H9 (cell line): Measurements from ENCODE around the gene RNF214. TPM values are rescaled to one million over a fixed set of nuclear protein-coding genes. Genes with fewer than 3 reads are reported as not detected.

Experiments used
- DNase-seq: peaks from one replicate; pipeline ENCODE4 v3.0.0-alpha.2; 2017
- H2AFZ ChIP-seq: one replicate; pipeline ENCODE4 v1.6.1; 2013; ENCODE audit warnings: mild to moderate bottlenecking, low read length, control low read depth, moderate library complexity
- H2AK5ac ChIP-seq: 2 replicates; pipeline ENCODE4 v1.6.1; 2013; ENCODE audit warnings: low read length, control low read depth, mixed read lengths; ENCODE audit not compliant: insufficient read length
- H2BK120ac ChIP-seq: one replicate; pipeline ENCODE4 v1.6.1; 2013; ENCODE audit warnings: low read depth, mild to moderate bottlenecking, low read length, control low read depth, inconsistent platforms; ENCODE audit not compliant: poor library complexity, severe bottlenecking
- H2BK12ac ChIP-seq: 2 replicates; pipeline ENCODE4 v1.6.1; 2013; ENCODE audit warnings: low read length, control low read depth, mixed read lengths, low read depth; ENCODE audit not compliant: insufficient read length
- H2BK15ac ChIP-seq: 2 replicates; pipeline ENCODE4 v1.6.1; 2013; ENCODE audit warnings: low read depth, low read length, control low read depth
- H2BK20ac ChIP-seq: one replicate; pipeline ENCODE4 v1.6.1; 2013; ENCODE audit warnings: low read depth, mild to moderate bottlenecking, low read length, control low read depth, inconsistent platforms; ENCODE audit not compliant: poor library complexity, severe bottlenecking
- H2BK5ac ChIP-seq: 2 replicates; pipeline ENCODE4 v1.6.1; 2013; ENCODE audit warnings: low read length, control low read depth, mixed read lengths; ENCODE audit not compliant: insufficient read length
- H3K14ac ChIP-seq: 2 replicates; pipeline ENCODE4 v1.6.1; 2013; ENCODE audit warnings: low read length, control low read depth; ENCODE audit not compliant: insufficient read depth
- H3K18ac ChIP-seq: 2 replicates; pipeline ENCODE4 v1.6.1; 2013; ENCODE audit warnings: low read depth, mild to moderate bottlenecking, mixed read lengths, low read length, control low read depth; ENCODE audit not compliant: insufficient read length
- H3K23ac ChIP-seq: 2 replicates; pipeline ENCODE4 v1.6.1; 2013; ENCODE audit warnings: low read length, control low read depth, mixed read lengths, low read depth; ENCODE audit not compliant: insufficient read length
- H3K23me2 ChIP-seq: 2 replicates; pipeline ENCODE4 v1.6.1; 2013; ENCODE audit warnings: low read depth, mild to moderate bottlenecking, mixed read lengths, low read length, control low read depth; ENCODE audit not compliant: insufficient read length, poor library complexity, severe bottlenecking
- H3K27ac ChIP-seq: 2 replicates; pipeline ENCODE4 v1.5.1; 2013; ENCODE audit warnings: low read length, control low read depth, mixed read lengths, low read depth; ENCODE audit not compliant: insufficient read length
- H3K27me3 ChIP-seq: 2 replicates; pipeline ENCODE4 v1.6.1; 2013; ENCODE audit warnings: low read length, control low read depth, inconsistent platforms; ENCODE audit not compliant: insufficient read depth
- H3K4ac ChIP-seq: 2 replicates; pipeline ENCODE4 v1.6.1; 2013; ENCODE audit warnings: low read depth, mild to moderate bottlenecking, control low read depth, inconsistent platforms, low read length, moderate library complexity
- H3K4me1 ChIP-seq: 2 replicates; pipeline ENCODE4 v1.6.1; 2013; ENCODE audit warnings: low read length, control low read depth, inconsistent platforms; ENCODE audit not compliant: insufficient read depth
- H3K4me2 ChIP-seq: 2 replicates; pipeline ENCODE4 v1.6.1; 2013; ENCODE audit warnings: low read length, control low read depth, mixed read lengths; ENCODE audit not compliant: insufficient read length, insufficient read depth
- H3K56ac ChIP-seq: 2 replicates; pipeline ENCODE4 v1.6.1; 2013; ENCODE audit warnings: low read depth, mild to moderate bottlenecking, mixed read lengths, low read length, control low read depth; ENCODE audit not compliant: insufficient read length
- H3K79me1 ChIP-seq: 2 replicates; pipeline ENCODE4 v1.6.1; 2013; ENCODE audit warnings: low read depth, mild to moderate bottlenecking, moderate library complexity, low read length, control low read depth, inconsistent platforms; ENCODE audit not compliant: insufficient read depth, poor library complexity, severe bottlenecking
- H3K79me2 ChIP-seq: 2 replicates; pipeline ENCODE4 v1.6.1; 2013; ENCODE audit warnings: low read length, control low read depth, inconsistent platforms; ENCODE audit not compliant: insufficient read depth
- H3K9ac ChIP-seq: 2 replicates; pipeline ENCODE4 v1.6.1; 2013; ENCODE audit warnings: low read length, control low read depth, mixed read lengths; ENCODE audit not compliant: insufficient read length; ENCODE audit errors: extremely low read depth
- H3K9me3 ChIP-seq: one replicate; pipeline ENCODE4 v1.6.1; 2013; ENCODE audit warnings: low read depth, low read length, inconsistent platforms; ENCODE audit not compliant: control insufficient read depth
- H3T11ph ChIP-seq: one replicate; pipeline ENCODE4 v1.6.1; 2013; ENCODE audit warnings: mild to moderate bottlenecking, low read length, control low read depth, inconsistent platforms
- H4K20me1 ChIP-seq: one replicate; pipeline ENCODE4 v1.6.1; 2013; ENCODE audit not compliant: control insufficient read depth, insufficient read length, insufficient read depth
- H4K5ac ChIP-seq: 2 replicates; pipeline ENCODE4 v1.6.1; 2013; ENCODE audit warnings: low read depth, mild to moderate bottlenecking, mixed read lengths, low read length, control low read depth; ENCODE audit not compliant: insufficient read length
- H4K8ac ChIP-seq: replicated peaks from 2 replicates; pipeline ENCODE4 v1.6.1; 2013; ENCODE audit warnings: low read length, control low read depth, mixed read lengths, low read depth; ENCODE audit not compliant: insufficient read length
- H4K91ac ChIP-seq: 2 replicates; pipeline ENCODE4 v1.6.1; 2013; ENCODE audit warnings: low read depth, mild to moderate bottlenecking, moderate library complexity, mixed read lengths, low read length, control low read depth; ENCODE audit not compliant: insufficient read length
- H3K27ac Mint-ChIP-seq, 3 experiments: 2 replicates in 2 of 3; 3 replicates in 1 of 3; pipeline ENCODE4 v1.8.0; 2020 to 2021; ENCODE audit warnings: mixed read lengths in 3 of 3, mild to moderate bottlenecking in 1 of 3, moderate library complexity in 1 of 3
- H3K27me3 Mint-ChIP-seq: 2 replicates; pipeline ENCODE4 v1.8.0; 2021; ENCODE audit warnings: low read depth, mild to moderate bottlenecking, moderate library complexity, mixed read lengths
- H3K36me3 Mint-ChIP-seq, 3 experiments: 2 replicates in 2 of 3; 3 replicates in 1 of 3; pipeline ENCODE4 v1.8.0; 2020 to 2021; ENCODE audit warnings: low read depth in 3 of 3, mixed read lengths in 3 of 3; ENCODE audit not compliant: insufficient read depth in 1 of 3
- H3K4me1 Mint-ChIP-seq, 2 experiments: 2 replicates each; pipeline ENCODE4 v1.8.0; 2020; ENCODE audit warnings: mixed read lengths in 2 of 2
- H3K4me3 Mint-ChIP-seq, 2 experiments: 2 replicates in 1 of 2; 3 replicates in 1 of 2; pipeline ENCODE4 v1.8.0; 2020 to 2021; ENCODE audit warnings: mild to moderate bottlenecking in 2 of 2, mixed read lengths in 2 of 2, moderate library complexity in 1 of 2
- H3K9me3 Mint-ChIP-seq, 2 experiments: 2 replicates in 1 of 2; 3 replicates in 1 of 2; pipeline ENCODE4 v1.8.0; 2020; ENCODE audit warnings: mild to moderate bottlenecking in 2 of 2, mixed read lengths in 2 of 2, moderate library complexity in 1 of 2
- CTCF ChIP-seq: fragments of 200-600 bp; sonication (generic); conservative IDR thresholded peaks from 3 replicates; pipeline ENCODE4 v1.8.0; 2021; ENCODE audit warnings: antibody characterized with exemption, mild to moderate bottlenecking
- WGBS: extraction: QIAGEN DNeasy Blood & Tissue Kit; methylation state at CpG from one replicate; pipeline ENCODE4 v1.1.7; 2013; ENCODE audit warnings: missing lambda C conversion rate, low lambda C conversion rate, mixed read lengths; ENCODE audit not compliant: insufficient read length; ENCODE audit errors: extremely low coverage; 5-methylcytosine and 5-hydroxymethylcytosine counted together
- total RNA-seq: library from RNA; stranded (reverse); gene quantifications from 2 replicates; pipeline ENCODE4 v1.2.1, GENCODE V29; 2021

Gene RNF214
- total RNA-seq, 1 experiment from 2014 or later: 26.0 TPM

DNA sequence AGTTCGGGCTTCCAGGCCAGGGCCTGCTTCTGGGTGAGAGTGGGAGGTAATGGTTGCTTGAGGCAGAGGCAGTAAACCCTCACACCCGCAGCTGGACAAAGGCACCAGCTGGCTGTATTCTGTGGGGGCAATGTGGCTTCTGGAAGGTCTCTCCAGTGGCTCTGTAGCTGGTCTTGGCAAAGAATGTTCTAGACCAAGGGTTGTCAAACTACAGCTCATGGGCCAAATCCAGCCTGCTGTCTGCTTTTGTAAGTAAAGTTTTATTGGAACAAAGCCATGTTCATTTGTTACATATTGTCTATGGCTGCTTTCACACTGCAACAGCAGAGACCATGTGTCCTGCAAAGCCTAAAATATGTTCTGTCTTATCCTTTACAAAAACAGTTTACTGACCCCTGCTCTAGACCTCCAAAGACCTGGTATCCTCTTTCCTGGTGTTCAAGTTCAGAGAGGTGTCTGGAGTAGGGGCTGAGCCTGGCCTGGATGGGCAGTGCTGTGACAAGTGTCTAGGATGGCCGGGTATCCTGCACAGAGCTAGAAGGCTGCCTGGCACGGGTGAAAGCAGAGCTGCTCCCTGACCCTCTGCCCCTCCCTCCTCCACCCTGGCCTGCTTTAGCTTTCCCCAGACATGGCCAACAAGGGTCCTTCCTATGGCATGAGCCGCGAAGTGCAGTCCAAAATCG, 29.9 kb upstream of the RNF214 start:
- Histone ChIP-seq H3K56ac (no peak overlapping the region), H3K9me3 (no peaks in the 10 kb centered on the region), H3K27me3 (no peaks in the 10 kb centered on the region), H3K9ac (no peak overlapping the region), H3K14ac (no peak overlapping the region; the same call in 1 of the 2 replicates), H3K79me1 (no peaks in the 10 kb centered on the region), H4K8ac (no peak overlapping the region), H4K91ac (no peak overlapping the region), H3K79me2 (peaks cover 3% of the 10 kb centered on the region; the same call in 1 of the 2 replicates), H3K27ac (no peak overlapping the region), H2BK12ac (no peak overlapping the region), H3T11ph (no peak overlapping the region), H2BK20ac (no peak overlapping the region), H3K23ac (no peak overlapping the region), H3K4ac (no peak overlapping the region), H3K23me2 (peaks cover 8% of the 10 kb centered on the region), H2AFZ (no peak overlapping the region), H3K18ac (no peak overlapping the region), H3K4me1 (no peaks in the 10 kb centered on the region), H4K20me1 (no peaks in the 10 kb centered on the region), H2BK120ac (no peak overlapping the region), H2BK5ac (no peak overlapping the region), H4K5ac (no peak overlapping the region), H3K4me2 (no peak overlapping the region), H2AK5ac (no peak overlapping the region), H2BK15ac (no peak overlapping the region)
- no peak for DNase-seq
- Mint-ChIP-seq H3K27ac (peak overlapping the region in 2 of 3 experiments; percentile 39 to 48; a peak in 3 of 7 replicates), H3K36me3 (peaks cover 13 to 32% (median 29%) of the 10 kb centered on the region in 3 experiments; a peak in 6 of 7 replicates), H3K4me1 (peaks cover 33 to 38% of the 10 kb centered on the region in 2 experiments), H3K4me3 (no peak overlapping the region), H3K27me3 (no peaks in the 10 kb centered on the region), H3K9me3 (peaks cover 0 to 3% of the 10 kb centered on the region in 2 experiments; a peak in 1 of 5 replicates)
- no peak for TF ChIP-seq CTCF
- WGBS: no CpG with 5 or more reads among the region's 7 CpGs
